ENCODE measurements around the gene BMPR1B. TPM values are rescaled to one million over a fixed set of nuclear protein-coding genes. Genes with fewer than 3 reads are reported as not detected.

Gene BMPR1B
- total and polyA plus RNA-seq, 2 donors (not counting 1 experiment from before 2014, with no cell fraction given): not detected

DNA sequence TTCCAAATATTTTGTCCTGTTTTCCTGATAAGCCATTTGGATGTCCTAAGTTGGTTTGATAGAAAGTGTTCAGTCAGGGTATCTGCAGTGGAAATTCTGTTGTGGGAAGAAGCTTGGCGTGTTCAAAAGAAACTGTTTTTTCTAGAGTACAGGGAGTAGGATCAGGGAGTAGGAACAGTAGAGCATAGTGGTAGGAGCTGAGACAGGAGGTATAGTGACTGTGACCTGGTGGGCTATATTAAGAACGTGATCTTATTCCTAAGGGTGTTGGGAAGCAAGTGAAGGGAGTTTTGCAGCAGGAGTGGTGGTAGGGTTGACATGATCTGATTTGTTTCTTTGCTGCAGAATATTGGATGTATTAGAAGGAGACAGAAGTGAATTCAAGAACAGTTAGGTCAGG is 348.2 kb downstream of the BMPR1B start:
- H3K9me3 ChIP-seq (ENCODE audit: control extremely low read depth in 1 of 3, control insufficient read depth in 2 of 3, insufficient read depth in 1 of 3, low read length in 2 of 3): no peaks in the 10 kb centered on the region
- no peaks in the 10 kb centered on the region for H3K4me1 ChIP-seq (ENCODE audit: control insufficient read depth in 2 of 2, insufficient read depth in 2 of 2, low read length in 2 of 2)
- intact Hi-C loops (cut with micrococcal nuclease): no loop called here
- H3K79me2 ChIP-seq (ENCODE audit: control insufficient read depth, insufficient read depth, low read length): no peaks in the 10 kb centered on the region
- Mint-ChIP-seq H3K4me3 (no peak overlapping the region), H3K27ac (no peak overlapping the region), H3K4me1 (no peaks in the 10 kb centered on the region), H3K27me3 (no peaks in the 10 kb centered on the region), H3K9me3 (ENCODE audit: insufficient read depth) (no peaks in the 10 kb centered on the region)
- ATAC-seq (ENCODE audit: low read depth) (no peak), DNase-seq (no peak)
- no peaks in the 10 kb centered on the region for H3K27me3 ChIP-seq (replicated peaks in 1 of 4; ENCODE audit: control extremely low read depth in 1 of 4, control insufficient read depth in 3 of 4, insufficient read depth in 4 of 4, low read length in 3 of 4)
- ChIA-PET CTCF (no interaction called here), POLR2A (no interaction called here)
- no peak overlapping the region for H3K4me2 ChIP-seq (replicated peaks; ENCODE audit: low read depth, low read length, poor library complexity, severe bottlenecking)
- no peaks in the 10 kb centered on the region for H3K36me3 ChIP-seq (replicated peaks in 1 of 2; ENCODE audit: control extremely low read depth in 1 of 2, control insufficient read depth in 1 of 2, extremely low read depth in 1 of 2, insufficient read depth in 2 of 2, low read length in 1 of 2)
- H3K9ac ChIP-seq (ENCODE audit: low read length): no peak overlapping the region
- H2AFZ ChIP-seq (ENCODE audit: insufficient read depth, low read depth, low read length, poor library complexity, severe bottlenecking): no peak overlapping the region
- no peak for TF ChIP-seq EZH2 (IDR thresholded peaks at IDR 0.05; ENCODE audit: borderline replicate concordance, insufficient read depth, low read depth, low read length, poor library complexity, severe bottlenecking)
- TF ChIP-seq, protein P1, sequence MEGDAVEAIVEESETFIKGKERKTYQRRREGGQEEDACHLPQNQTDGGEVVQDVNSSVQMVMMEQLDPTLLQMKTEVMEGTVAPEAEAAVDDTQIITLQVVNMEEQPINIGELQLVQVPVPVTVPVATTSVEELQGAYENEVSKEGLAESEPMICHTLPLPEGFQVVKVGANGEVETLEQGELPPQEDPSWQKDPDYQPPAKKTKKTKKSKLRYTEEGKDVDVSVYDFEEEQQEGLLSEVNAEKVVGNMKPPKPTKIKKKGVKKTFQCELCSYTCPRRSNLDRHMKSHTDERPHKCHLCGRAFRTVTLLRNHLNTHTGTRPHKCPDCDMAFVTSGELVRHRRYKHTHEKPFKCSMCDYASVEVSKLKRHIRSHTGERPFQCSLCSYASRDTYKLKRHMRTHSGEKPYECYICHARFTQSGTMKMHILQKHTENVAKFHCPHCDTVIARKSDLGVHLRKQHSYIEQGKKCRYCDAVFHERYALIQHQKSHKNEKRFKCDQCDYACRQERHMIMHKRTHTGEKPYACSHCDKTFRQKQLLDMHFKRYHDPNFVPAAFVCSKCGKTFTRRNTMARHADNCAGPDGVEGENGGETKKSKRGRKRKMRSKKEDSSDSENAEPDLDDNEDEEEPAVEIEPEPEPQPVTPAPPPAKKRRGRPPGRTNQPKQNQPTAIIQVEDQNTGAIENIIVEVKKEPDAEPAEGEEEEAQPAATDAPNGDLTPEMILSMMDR (IDR thresholded peaks at IDR 0.05): no peak
- 81% methylated on average over 2 of the region's 2 CpGs for WGBS (ENCODE audit: insufficient coverage)
- H4K20me1 ChIP-seq (ENCODE audit: control insufficient read depth, insufficient read depth, low read length, poor library complexity, severe bottlenecking): no peaks in the 10 kb centered on the region
- no peak overlapping the region for H3K27ac ChIP-seq (ENCODE audit: low read length in 2 of 2)
- no peak overlapping the region for H3K4me3 ChIP-seq (ENCODE audit: control extremely low read depth in 1 of 5, extremely low read depth in 1 of 5, insufficient read depth in 1 of 5, low read depth in 2 of 5, low read length in 4 of 5)

DNA sequence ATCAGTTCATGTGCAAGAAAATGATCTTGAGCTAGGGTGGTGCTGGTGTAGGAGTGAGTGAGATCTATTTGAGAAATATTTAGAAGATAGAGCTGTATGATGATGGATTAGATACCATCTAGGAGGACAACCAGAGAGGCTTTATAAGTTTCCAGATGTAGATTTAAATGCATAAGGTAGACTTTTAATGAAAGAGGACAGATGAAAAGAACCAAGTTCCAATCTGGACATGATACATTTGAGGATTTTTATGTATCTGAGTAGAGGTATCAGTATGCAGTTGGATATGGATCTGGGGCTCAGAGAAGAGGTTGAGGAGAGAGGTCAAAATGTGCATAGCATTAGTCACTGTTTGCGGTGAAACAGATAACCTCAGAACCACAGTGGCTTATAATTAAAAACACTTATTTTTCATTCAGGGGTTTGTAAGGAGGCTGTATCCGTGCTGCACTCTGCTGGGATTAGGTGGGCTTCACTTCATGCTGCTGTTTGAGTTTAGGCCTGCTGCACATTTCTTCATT is 348.7 kb downstream of the BMPR1B start:
- CTCF ChIA-PET: no interaction called here
- H3K9me3 Mint-ChIP-seq (ENCODE audit: insufficient read depth): no peaks in the 10 kb centered on the region
- H3K79me2 ChIP-seq (ENCODE audit: control insufficient read depth, insufficient read depth, low read length): no peaks in the 10 kb centered on the region
- POLR2A ChIA-PET: no interaction called here
- H3K27ac Mint-ChIP-seq: no peak overlapping the region
- H3K4me1 Mint-ChIP-seq: no peaks in the 10 kb centered on the region
- ATAC-seq (ENCODE audit: low read depth) (no peak), DNase-seq (no peak)
- no peak overlapping the region for H3K27ac ChIP-seq (ENCODE audit: low read length in 2 of 2)
- H3K27me3 ChIP-seq (replicated peaks in 1 of 4; ENCODE audit: control extremely low read depth in 1 of 4, control insufficient read depth in 3 of 4, insufficient read depth in 4 of 4, low read length in 3 of 4): no peaks in the 10 kb centered on the region
- no peak overlapping the region for H3K4me3 ChIP-seq (ENCODE audit: control extremely low read depth in 1 of 5, extremely low read depth in 1 of 5, insufficient read depth in 1 of 5, low read depth in 2 of 5, low read length in 4 of 5)
- intact Hi-C loops (cut with micrococcal nuclease): no loop called here
- H3K4me3 Mint-ChIP-seq: no peak overlapping the region
- H3K27me3 Mint-ChIP-seq: no peaks in the 10 kb centered on the region
- no peaks in the 10 kb centered on the region for H3K9me3 ChIP-seq (ENCODE audit: control extremely low read depth in 1 of 3, control insufficient read depth in 2 of 3, insufficient read depth in 1 of 3, low read length in 2 of 3)
- WGBS (ENCODE audit: insufficient coverage): no CpG with 5 or more reads among the region's 2 CpGs
- no peak overlapping the region for H3K4me2 ChIP-seq (replicated peaks; ENCODE audit: low read depth, low read length, poor library complexity, severe bottlenecking)
- H4K20me1 ChIP-seq (ENCODE audit: control insufficient read depth, insufficient read depth, low read length, poor library complexity, severe bottlenecking): no peaks in the 10 kb centered on the region
- TF ChIP-seq, protein P1 (IDR thresholded peaks at IDR 0.05): no peak
- no peak for TF ChIP-seq EZH2 (IDR thresholded peaks at IDR 0.05; ENCODE audit: borderline replicate concordance, insufficient read depth, low read depth, low read length, poor library complexity, severe bottlenecking)
- H2AFZ ChIP-seq (ENCODE audit: insufficient read depth, low read depth, low read length, poor library complexity, severe bottlenecking): no peak overlapping the region
- H3K9ac ChIP-seq (ENCODE audit: low read length): no peak overlapping the region
- no peaks in the 10 kb centered on the region for H3K36me3 ChIP-seq (replicated peaks in 1 of 2; ENCODE audit: control extremely low read depth in 1 of 2, control insufficient read depth in 1 of 2, extremely low read depth in 1 of 2, insufficient read depth in 2 of 2, low read length in 1 of 2)
- no peaks in the 10 kb centered on the region for H3K4me1 ChIP-seq (ENCODE audit: control insufficient read depth in 2 of 2, insufficient read depth in 2 of 2, low read length in 2 of 2)
